HCT116 (cell line): Measurements from ENCODE around the gene ST6GALNAC4.

ENCODE experiments used
- ELF1 ChIP-seq: IDR thresholded peaks from 2 replicates; pipeline ENCODE4 v1.6.1; 2012; ENCODE audit warnings: low read depth, borderline replicate concordance
- TF ChIP-seq, protein P1 (sequence below): IDR thresholded peaks from 2 replicates; pipeline ENCODE4 v1.6.1; 2012; ENCODE audit warnings: low read depth

DNA sequence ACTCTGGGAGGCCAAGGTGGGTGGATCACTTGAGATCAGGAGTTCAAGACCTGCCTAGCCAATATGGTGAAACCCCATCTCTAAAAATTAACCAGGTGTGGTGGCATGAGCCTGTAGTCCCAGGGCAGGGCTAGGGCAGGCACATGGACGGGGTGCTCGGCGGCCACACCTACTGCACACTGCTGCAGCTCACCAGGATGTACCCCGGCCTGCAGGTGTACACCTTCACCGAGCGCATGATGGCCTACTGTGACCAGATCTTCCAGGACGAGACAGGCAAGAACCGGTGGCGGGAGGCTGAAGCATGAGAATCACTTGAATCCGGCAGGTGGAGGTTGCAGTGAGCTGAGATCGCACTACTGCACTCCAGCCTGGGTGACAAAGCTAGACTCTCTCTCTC lies 3.2 kb downstream of the ST6GALNAC4 start:
- TF ChIP-seq ELF1, result no peak
- TF ChIP-seq, protein P1, sequence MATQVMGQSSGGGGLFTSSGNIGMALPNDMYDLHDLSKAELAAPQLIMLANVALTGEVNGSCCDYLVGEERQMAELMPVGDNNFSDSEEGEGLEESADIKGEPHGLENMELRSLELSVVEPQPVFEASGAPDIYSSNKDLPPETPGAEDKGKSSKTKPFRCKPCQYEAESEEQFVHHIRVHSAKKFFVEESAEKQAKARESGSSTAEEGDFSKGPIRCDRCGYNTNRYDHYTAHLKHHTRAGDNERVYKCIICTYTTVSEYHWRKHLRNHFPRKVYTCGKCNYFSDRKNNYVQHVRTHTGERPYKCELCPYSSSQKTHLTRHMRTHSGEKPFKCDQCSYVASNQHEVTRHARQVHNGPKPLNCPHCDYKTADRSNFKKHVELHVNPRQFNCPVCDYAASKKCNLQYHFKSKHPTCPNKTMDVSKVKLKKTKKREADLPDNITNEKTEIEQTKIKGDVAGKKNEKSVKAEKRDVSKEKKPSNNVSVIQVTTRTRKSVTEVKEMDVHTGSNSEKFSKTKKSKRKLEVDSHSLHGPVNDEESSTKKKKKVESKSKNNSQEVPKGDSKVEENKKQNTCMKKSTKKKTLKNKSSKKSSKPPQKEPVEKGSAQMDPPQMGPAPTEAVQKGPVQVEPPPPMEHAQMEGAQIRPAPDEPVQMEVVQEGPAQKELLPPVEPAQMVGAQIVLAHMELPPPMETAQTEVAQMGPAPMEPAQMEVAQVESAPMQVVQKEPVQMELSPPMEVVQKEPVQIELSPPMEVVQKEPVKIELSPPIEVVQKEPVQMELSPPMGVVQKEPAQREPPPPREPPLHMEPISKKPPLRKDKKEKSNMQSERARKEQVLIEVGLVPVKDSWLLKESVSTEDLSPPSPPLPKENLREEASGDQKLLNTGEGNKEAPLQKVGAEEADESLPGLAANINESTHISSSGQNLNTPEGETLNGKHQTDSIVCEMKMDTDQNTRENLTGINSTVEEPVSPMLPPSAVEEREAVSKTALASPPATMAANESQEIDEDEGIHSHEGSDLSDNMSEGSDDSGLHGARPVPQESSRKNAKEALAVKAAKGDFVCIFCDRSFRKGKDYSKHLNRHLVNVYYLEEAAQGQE, result no peak
